ENCODE results near the gene PYCARD.
"Not testable (repeated sequence)": the region's sequence is repeated elsewhere in the genome, so short reads cannot be mapped to it uniquely, and the experiment has no call there.

PYCARD gene

DNA sequence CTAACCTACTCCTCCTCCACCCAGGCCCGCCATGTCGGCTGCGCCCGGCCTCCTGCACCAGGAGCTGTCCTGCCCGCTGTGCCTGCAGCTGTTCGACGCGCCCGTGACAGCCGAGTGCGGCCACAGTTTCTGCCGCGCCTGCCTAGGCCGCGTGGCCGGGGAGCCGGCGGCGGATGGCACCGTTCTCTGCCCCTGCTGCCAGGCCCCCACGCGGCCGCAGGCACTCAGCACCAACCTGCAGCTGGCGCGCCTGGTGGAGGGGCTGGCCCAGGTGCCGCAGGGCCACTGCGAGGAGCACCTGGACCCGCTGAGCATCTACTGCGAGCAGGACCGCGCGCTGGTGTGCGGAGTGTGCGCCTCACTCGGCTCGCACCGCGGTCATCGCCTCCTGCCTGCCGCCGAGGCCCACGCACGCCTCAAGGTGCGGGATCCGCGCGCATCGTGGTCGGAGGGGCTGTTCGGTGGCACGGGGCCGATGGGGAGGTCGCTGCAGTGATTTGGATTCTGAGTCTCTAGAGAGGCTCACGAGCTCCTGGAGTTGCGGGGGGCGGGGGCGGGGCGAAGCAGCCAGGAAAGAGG, 12.2 kb upstream of the PYCARD start:
- no peak for FAIRE-seq

DNA sequence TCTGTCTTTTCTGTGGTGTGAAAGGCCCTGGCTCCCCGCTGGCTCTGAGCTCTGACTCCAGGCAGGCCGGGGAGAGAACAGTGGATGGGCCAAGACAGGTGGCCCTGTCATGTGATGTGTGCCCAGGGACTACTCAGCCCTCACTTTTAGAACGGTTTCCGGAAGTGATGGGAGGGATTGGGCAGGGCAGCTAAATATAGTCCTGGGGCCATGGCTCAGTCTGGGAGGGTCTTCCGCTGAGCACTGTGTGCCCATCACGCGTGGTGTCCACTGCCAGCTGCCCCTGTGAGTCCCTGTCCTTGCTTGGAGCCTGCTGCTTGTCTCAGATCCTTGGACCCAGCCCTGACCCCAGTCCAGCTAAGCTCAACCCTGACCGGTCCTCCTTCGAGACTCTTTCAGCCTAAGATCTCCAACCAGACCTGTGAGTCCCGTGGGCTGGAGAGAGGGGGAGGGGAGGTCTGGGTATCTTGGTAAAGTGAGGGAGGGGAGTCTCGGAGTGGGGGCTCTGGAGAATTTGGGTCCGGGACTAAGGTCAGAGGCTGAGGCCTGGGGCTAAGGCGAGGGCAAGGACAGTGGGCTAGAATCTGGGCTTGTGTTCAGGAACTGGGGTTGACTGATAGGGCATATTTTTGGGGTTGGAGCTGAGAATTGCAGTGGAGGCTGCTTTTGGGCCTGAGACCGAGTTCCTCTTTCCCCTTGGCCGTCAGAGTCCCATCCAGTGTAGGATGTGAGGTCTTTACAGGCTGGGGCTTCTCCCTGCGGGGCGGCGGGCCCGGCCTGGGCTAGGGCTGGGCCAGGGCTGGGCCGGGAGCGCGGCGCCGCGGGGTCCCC, 11.5 kb upstream of the PYCARD start, which contains the start of gene TRIM72:
TRIM72 (plus strand) TSS at position 243 of the 831 bp plus-strand sequence. CDS start 620 bp downstream, outside the sequence.
- no peak for FAIRE-seq

DNA sequence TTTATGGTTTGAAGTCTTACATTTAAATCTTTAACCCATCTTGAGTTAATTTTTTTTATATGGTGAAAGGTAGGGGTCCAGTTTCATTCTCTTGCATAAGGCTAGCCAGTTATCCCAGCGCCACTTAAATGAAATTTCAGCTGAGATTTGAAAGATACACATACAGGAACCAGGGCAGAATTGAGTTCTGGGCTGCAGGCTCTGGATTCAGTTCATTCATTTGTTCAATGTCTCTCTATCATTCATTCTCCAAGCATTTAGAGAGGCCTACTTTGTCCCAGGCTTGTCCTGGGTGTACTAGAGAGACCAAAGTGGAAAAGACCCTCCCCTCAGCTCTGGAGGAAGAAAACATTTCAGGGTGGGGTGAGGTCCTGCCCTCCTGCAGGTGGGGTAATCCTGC, 10.8 kb upstream of the PYCARD start:
- no peak for FAIRE-seq

DNA sequence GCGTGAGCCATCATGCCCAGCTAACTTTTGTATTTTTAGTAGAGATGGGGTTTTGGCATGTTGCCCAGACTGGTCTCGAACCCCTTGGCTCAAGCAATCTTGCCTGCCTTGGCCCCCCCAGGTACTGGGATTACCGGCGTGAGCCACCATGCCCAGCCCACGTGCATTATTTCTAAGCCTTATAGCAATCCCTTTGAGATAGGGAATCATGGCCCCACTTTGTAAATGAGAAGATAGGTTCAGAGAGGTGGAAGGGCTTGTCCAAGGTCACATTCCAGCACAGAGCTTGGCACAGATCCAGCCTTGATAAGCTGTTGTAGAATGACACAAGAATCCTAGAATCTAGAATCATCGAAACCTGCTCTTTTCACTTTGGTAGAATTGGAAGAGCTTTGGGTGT, 4.2 kb upstream of the PYCARD start:
- no peak for FAIRE-seq

DNA sequence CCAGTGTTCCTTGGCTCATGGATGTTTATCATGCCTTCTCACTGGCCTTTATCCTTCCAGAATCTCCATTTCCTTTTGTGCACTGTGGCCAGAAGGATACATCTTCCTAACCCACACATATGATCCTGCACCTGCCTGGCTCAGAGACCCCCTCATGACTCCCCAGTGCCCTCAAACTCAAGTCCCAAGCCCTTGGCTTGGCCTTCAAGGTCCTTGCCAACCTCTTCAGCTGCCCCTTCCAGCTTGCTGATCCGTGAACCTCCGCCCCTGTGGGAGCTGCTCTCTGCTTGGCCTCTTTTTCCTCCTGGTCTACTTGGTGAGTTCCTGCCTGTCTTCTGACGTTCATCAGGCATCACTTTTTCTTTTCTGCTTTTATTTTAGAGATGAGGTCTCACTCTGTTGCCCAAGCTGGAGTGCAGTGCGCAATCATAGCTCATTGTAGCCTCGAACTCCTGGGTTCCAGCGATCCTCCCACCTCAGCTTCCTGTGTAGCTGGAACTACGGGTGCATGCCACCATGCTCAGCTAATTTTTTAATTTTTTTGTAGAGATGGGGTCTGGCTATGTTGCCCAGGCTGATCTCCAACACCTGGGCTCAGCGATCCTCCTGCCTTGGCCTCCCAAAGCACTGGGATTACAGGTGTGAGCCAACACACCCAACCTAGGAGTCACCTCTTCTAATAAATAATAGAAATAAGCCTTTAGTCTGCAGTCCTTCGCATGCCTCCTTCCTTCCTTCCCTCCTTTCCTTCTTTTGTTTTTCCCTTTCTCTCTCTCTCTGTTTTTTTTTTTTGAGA, 2.5 kb upstream of the PYCARD start:
- FAIRE-seq = no peak

DNA sequence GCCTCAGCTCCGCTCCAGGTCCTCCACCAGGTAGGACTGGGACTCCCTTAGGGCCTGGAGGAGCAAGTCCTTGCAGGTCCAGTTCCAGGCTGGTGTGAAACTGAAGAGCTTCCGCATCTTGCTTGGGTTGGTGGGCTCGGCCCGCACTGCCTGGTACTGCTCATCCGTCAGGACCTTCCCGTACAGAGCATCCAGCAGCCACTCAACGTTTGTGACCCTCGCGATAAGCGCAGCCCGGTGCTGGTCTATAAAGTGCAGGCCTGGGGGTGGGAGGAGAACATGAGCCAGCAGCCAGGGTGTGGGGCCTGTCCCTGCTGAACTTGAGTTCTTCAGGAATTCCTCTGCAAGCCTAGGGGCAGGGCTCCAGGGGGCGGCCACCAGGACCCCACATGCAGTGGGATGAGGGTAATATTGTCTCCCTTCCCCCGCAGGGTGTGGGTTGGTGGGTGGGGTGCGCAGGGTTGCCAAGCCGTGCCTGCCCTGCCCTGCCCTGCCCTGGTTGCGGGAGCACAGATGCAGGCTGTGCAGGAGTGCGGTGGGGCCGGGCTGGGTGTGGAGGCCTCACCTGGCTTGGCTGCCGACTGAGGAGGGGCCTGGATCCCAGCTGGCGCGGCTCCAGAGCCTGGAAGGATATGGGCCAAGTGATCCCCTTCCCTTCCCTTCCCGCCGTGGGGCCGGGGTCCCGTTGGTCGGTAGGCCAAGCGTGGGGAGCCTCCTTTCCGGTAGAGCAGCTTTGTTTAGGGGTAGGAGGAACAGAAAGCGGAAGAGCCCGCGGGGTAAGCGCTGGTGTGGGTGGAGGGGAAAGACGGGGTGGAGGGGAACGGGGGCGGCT, 762 bp downstream of the PYCARD start:
- FAIRE-seq = no peak

DNA sequence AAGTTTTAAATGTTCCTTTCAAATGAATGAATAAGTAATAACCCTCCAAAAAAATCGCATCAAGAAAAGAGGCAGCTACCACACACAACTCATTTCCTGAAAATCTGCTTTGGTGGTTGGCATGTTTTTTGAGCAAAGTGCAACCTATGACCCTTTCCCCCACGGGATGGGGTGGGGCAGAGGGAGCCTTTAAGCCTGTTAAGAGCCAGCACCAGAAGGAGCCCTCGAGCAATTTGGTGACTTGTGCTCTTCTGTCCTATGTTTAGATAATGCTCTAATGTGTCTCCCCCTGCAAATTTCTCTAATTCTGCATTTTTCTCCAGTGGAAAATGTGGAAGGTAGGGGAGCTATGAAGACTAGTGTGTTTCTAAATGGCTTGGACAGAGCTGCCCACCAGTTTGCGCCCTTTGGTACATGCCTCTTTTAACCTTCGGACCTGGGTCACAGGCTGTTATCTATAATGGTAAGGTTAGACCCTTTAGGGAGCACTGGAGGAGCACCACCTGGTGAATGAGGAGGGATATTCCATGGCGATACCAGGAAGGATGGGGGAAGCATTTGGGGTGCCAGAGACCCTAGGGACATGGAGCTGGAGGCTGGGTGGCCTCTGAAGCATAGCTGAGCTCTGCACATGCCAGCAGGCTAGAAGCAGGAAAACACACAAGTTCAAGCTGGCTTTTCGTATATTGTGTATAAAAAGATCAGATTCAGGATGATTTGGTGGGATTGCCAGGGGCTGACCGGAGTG, 1.6 kb downstream of the PYCARD start:
- no peak for FAIRE-seq

DNA sequence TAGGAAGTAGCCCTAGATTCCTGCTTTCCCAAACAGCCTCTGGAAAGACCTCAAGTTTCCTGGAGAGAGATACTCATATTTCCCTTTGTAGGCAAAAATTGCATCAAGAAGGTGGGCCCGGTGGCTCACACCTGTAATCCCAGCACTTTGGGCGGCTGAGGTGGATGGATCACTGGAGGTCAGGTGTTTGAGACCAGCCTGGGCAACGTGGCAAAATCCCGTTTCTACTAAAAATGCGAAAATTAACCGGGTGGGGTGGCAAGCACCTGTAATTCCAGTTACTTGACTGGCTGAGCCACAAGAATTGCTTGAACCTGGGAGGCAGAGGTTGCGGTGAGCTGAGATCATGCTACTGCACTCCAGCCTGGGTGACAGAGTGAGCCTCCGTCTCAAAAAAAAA, 2.4 kb downstream of the PYCARD start:
- not testable (repeated sequence) for FAIRE-seq

DNA sequence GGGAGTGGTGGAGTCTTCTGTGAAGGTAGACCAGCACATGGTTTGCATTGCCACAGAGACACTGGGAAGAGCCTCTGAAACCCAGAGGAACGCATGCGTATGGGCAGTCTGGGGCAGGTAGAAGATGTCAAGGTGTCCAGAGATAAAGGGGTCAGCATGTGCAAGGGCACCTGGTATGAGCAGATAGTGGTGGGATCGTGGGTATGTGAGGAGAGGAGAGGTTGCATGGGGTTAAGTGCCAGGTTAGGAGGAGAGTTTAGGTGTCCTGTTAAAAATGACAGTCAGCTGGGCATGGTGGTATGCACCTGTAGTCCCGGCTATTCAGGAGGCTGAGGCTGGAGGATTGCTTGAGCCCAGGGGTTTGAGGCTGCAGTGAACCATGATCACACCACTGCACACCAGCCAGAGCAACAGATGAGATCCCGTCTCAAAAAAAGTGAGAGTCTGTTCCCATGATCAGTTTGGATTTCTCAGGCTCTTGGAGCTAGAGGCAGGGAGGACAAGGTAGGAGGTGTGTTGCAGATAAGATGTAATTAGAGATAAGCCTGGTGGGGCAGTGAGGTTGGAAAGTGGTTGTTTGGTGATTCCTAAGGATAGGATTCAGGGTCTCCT, 3.0 kb downstream of the PYCARD start:
- no peak for FAIRE-seq

DNA sequence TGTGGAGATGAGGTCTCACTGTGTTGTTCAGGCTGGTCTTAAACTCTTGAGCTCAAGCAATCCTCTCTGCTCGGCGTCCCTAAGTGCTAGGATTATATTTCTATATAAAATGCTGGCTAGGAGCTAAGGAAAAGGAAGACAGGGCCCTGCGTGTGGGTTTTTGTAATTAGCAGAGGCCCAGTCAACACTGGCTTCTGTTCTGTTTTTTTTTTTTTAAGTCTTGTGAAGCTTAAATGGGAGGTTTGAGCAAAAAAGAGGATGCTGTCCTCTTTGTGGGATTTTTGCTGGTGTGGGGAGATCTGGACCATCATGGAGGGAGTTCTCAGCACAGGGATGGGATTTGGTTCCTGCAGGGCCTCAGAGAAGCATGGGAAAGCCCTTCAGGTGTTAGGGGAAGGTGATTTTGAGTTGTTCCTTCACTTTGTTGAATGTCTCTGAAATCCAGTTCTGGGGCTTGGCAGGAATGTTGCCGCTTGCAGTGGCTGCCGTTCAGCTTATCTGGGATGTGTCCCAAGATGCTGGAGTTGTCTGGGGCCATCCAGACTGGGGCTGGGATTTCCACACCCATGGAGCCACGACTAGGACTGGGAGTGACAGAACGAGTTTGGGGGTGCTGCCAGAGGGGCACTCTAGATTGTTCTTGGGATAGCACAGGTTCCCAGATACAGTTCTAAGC, 4.2 kb downstream of the PYCARD start:
- FAIRE-seq = no peak

DNA sequence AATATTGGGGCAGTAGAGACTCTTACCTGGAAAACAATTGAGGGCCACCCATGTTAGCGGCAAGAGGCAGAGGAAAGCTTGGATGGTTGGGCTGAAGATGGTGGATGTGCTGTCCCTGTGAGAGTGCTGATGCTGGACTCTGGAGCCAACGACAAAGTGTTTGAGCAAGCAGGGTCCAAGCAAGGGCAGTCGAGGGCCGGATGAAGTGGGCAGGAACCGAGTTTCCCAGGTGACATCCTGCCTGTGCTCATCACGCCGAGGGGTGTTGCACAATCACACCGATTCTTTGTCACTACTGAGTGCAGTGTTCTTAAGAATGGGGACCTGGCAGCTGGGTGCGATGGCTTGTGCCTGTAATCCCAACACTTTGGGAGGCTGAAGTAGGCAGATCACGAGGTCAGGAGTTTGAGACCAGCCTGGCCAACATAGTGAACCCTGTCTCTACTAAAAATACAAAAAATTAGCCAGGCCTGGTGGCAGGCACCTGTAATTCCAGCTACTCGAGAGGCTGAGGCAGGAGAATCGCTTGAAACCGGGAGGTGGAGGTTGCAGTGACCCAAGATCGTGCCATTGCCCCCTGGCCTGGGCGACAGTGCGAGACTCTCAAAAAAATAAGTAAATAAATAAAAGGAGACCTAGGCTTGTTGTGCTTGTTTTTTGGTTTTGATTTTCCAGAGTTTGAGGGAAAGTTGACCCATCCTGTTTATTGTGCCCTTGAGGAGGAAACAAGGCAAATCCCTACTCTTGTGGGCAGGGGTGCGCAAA, 6.1 kb downstream of the PYCARD start:
- FAIRE-seq = no peak

DNA sequence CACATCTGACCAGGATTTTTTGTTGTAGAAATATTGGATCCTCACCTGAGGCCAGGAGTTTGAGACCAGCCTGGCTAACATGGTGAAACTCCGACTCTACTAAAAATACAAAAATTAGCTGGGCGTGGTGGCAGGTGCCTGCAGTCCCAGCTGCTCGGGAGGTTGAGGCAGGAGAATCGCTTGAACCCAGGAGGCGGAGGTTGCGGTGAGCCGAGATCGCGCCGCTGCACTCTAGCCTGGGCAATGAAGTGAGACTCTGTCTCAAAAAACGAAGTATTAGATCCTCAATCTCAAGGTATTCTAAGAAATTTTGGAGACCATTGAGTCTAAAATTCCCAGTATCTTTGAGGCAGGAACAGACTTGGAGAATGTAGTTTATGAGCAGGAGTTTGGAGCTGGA, 6.7 kb downstream of the PYCARD start:
- not testable (repeated sequence) for FAIRE-seq

DNA sequence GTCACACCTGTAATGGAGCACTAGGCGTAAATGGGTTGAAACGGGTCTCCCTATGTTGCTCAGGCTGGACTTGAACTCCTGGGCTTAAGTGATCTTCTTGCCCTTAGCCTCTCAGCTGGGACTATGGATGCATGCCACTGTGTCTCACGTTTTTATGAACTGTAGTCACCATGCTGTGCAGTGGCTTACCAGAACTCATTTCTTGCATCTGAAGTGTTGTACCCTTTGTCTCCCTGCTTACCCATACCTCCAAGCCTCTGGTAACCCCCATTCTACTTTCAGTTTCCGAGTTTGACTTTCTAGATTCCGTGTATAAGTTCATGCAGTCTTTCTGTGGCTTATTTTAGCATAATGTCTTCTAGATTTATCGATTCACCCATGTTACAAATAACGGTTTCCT, 7.7 kb downstream of the PYCARD start:
- no peak for FAIRE-seq

DNA sequence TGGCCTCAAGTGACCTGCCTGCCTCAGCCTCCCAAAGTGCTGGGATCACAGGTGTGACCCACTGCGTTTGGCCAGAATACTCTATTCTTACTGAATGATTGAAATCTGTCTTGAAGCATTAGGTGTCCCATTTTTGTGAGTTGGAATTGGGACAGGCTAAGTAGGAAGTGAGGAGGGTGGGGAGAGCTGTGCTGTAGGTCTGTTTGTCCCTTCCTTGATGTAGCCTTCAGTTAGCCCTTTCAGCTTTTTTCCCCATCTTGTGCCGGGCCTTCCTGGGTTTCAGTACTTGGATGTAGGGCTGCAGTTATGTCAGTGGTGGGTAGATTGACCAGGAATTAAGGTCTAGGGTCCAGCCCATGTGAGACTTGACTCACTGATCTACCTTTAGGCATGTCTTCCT, 8.7 kb downstream of the PYCARD start:
- FAIRE-seq = no peak

DNA sequence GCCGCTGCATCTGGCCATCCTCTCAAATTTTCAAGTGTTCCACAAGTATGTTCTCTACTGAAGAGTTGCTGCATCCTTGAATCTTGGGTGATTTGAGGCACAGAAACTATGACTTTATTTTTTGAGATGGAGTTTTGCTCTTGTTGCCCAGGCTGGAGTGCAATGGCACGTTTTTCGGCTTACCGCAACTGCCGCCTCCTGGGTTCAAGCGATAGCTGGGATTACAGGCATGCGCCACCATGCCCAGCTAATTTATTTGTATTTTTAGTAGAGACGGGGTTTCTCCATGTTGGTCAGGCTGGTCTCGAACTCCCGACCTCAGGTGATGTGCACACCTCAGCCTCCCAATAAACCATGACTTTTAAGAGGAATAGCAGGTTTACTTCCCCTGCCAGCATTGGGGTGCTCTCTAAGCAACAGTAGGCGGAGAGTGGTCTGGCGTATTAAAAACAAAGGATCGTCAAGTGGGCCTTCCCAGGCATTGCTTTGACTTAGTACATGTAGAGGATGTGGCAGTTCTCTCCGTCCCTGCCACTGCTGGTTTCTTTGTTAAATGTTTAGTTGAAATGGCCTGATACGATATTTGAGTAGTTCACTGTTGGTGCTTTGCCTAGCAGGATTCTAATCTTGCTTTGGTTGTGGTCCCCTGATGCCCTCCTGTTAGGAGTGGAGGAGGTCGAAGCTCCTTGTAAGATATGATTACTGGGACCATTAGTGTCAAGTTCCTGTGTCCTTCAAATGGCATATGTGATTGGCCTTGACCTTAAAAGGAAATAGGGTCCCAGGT, 9.5 kb downstream of the PYCARD start:
- FAIRE-seq = no peak

DNA sequence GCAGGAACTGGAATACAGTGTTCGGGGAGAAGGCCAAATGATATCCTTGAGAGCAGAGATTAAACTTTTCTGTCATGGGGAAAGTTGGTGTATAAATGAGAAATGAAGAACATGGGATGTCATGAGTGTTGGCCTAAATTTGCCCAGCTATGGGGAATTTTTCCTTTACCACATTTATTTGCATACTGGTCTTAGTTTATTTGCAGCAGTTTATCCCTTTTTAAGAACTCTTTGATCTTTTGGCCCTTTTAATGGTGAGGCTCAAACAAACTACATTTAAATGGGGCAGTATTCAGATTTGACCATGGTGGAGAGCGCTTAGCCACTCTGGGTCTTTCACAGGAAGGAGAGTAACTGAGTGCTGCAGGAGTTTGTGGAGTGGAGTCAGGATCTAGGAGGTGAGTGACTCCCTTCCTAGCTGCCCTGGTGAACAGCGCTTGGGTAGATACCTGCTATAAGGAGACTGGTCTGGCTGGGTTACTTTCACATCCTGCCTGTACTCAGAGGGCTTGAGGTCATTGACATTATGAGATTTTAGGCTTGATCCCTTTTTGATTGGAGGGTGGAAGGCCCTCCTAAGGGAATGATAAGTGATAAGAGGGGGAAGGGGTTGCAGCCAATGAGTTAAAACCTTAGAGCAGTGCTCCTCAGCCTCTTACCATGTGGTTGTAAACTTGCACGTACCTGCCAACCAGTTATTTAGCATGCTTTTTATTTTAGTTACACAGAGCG, 10.7 kb downstream of the PYCARD start:
- FAIRE-seq = no peak

DNA sequence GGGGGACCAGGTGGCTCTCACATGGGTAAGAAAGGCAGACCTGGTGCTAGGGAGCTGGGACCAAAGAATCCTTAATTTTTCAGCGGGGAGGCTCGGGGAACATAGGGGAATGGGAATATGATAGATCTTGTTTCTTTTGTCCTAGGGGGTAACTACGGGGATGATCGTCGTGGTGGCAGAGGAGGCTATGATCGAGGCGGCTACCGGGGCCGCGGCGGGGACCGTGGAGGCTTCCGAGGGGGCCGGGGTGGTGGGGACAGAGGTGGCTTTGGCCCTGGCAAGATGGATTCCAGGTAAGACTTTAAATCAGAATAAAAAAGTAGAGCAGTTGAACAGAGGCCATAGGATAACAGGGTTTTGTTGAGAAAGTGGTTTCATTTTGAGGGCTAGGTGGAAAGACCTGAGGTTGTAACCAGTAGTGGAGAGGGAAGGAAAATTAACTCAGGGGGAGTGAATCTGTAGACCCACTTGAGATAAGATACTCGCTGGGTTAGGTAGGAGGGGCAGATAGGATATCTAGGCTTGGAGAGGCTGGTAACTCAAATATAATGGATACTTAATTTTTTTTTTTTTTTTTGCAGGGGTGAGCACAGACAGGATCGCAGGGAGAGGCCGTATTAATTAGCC, 11.6 kb downstream of the PYCARD start:
- no peak for FAIRE-seq

DNA sequence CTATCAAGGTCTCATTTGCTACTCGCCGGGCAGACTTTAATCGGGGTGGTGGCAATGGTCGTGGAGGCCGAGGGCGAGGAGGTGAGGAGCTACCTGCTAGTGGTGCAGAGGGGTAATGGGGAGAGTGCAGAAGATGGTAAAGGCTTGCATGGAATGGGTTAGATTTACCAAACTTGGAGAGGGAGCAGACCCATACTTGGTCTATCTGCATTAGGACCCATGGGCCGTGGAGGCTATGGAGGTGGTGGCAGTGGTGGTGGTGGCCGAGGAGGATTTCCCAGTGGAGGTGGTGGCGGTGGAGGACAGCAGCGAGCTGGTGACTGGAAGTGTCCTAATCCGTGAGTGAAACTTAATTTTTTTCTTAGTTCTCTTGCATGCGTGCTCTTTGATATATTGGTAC, 12.5 kb downstream of the PYCARD start:
- FAIRE-seq = no peak
